ENCODE measurements around the gene IMPA2. TPM values are rescaled to one million over a fixed set of nuclear protein-coding genes. Genes with fewer than 3 reads are reported as not detected.

IMPA2 gene
- total and polyA plus RNA-seq, 4 experiments from 2014 or later = 4.9 to 9.8 (median 6.5) TPM

DNA sequence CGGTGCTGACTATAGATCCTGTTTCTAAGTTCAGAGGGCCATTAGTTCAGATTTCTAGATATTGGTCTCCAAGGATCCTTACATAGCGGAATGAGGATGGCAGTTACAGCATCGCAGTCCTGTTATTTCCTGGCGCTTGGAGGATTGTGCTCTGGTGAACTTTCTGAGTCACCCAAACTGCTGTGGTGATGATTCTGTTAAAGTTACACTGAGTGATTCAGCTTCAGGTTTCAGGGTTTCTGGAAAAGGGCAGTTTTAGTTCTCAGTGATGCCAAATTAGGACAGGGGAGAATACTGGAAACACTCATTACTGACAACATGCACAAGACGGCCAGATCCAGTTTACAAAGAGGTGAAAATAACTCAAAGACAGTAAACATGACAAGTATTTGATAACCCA is 60.3 kb downstream of the IMPA2 start:
- Histone ChIP-seq H3K4me3 (ENCODE audit: low read length in 2 of 2) (no peak overlapping the region), H3K27ac (ENCODE audit: low read depth, low read length) (no peak overlapping the region), H3K36me3 (ENCODE audit: insufficient read depth, low read length) (no peaks in the 10 kb centered on the region), H3K27me3 (ENCODE audit: insufficient read depth, low read length) (peaks cover 6% of the 10 kb centered on the region), H3K4me1 (ENCODE audit: insufficient read depth, low read length) (peaks cover 4% of the 10 kb centered on the region), H3K9me3 (ENCODE audit: control insufficient read depth in 1 of 2, low read length in 2 of 2) (no peaks in the 10 kb centered on the region)
- no peak for DNase-seq
- H3K27ac Mint-ChIP-seq = no peak overlapping the region
- CTCF ChIA-PET (ENCODE audit: partially characterized antibody) = interaction anchor here (8.4 kb wide), 1 partner anchor 102 kb away, joined by 132 read pairs; no protein-coding TSS in a partner anchor
- intact Hi-C loops (cut with micrococcal nuclease) = no loop called here
- H3K9me3 Mint-ChIP-seq = no peaks in the 10 kb centered on the region
- POLR2A ChIA-PET (ENCODE audit: partially characterized antibody) = no interaction called here
- no peaks in the 10 kb centered on the region for H3K36me3 Mint-ChIP-seq
- H3K4me3 Mint-ChIP-seq = no peak overlapping the region
- H3K4me1 Mint-ChIP-seq = peaks cover 0 to 4% (median under 1%) of the 10 kb centered on the region in 4 donors
- peaks cover 8 to 21% of the 10 kb centered on the region in 2 donors for H3K27me3 Mint-ChIP-seq

- Mint-ChIP-seq H3K27ac (no peak overlapping the region), H3K27me3 (peaks cover 3 to 17% of the 10 kb centered on the region in 2 donors), H3K36me3 (no peaks in the 10 kb centered on the region), H3K4me3 (no peak overlapping the region), H3K4me1 (peaks cover 0 to 1% (median 0%) of the 10 kb centered on the region in 4 donors), H3K9me3 (no peaks in the 10 kb centered on the region)
- intact Hi-C loops (cut with micrococcal nuclease) = no loop called here
- Histone ChIP-seq H3K4me3 (ENCODE audit: low read length in 2 of 2) (no peak overlapping the region), H3K36me3 (ENCODE audit: insufficient read depth, low read length) (no peaks in the 10 kb centered on the region), H3K9me3 (ENCODE audit: control insufficient read depth in 1 of 2, low read length in 2 of 2) (no peaks in the 10 kb centered on the region), H3K27ac (ENCODE audit: low read depth, low read length) (no peak overlapping the region), H3K27me3 (ENCODE audit: insufficient read depth, low read length) (no peaks in the 10 kb centered on the region), H3K4me1 (ENCODE audit: insufficient read depth, low read length) (no peaks in the 10 kb centered on the region)
- no peak for DNase-seq
- CTCF ChIA-PET (ENCODE audit: partially characterized antibody) = interaction anchor here (1.0 to 1.8 kb wide), 2 partner anchors 105 to 389 kb away, joined by 3 to 4 read pairs; no protein-coding TSS in a partner anchor
- POLR2A ChIA-PET (ENCODE audit: partially characterized antibody) = no interaction called here
Measured at GRCh38 chr18:12043811-12044210, 62.5 kb downstream of the IMPA2 start.

GRCh38 chr18:12044591-12044990 is 63.3 kb downstream of the IMPA2 start:
- CTCF ChIA-PET (ENCODE audit: partially characterized antibody) = no interaction called here
- intact Hi-C loops (cut with micrococcal nuclease) = no loop called here
- no peak for DNase-seq
- Mint-ChIP-seq H3K27me3 (peaks cover 3 to 18% of the 10 kb centered on the region in 2 donors), H3K4me1 (no peaks in the 10 kb centered on the region), H3K4me3 (no peak overlapping the region), H3K27ac (no peak overlapping the region), H3K9me3 (no peaks in the 10 kb centered on the region), H3K36me3 (no peaks in the 10 kb centered on the region)
- Histone ChIP-seq H3K27me3 (ENCODE audit: insufficient read depth, low read length) (no peaks in the 10 kb centered on the region), H3K36me3 (ENCODE audit: insufficient read depth, low read length) (no peaks in the 10 kb centered on the region), H3K4me1 (ENCODE audit: insufficient read depth, low read length) (no peaks in the 10 kb centered on the region), H3K27ac (ENCODE audit: low read depth, low read length) (no peak overlapping the region), H3K4me3 (ENCODE audit: low read length in 2 of 2) (no peak overlapping the region), H3K9me3 (ENCODE audit: control insufficient read depth in 1 of 2, low read length in 2 of 2) (no peaks in the 10 kb centered on the region)
- POLR2A ChIA-PET (ENCODE audit: partially characterized antibody) = no interaction called here

DNA sequence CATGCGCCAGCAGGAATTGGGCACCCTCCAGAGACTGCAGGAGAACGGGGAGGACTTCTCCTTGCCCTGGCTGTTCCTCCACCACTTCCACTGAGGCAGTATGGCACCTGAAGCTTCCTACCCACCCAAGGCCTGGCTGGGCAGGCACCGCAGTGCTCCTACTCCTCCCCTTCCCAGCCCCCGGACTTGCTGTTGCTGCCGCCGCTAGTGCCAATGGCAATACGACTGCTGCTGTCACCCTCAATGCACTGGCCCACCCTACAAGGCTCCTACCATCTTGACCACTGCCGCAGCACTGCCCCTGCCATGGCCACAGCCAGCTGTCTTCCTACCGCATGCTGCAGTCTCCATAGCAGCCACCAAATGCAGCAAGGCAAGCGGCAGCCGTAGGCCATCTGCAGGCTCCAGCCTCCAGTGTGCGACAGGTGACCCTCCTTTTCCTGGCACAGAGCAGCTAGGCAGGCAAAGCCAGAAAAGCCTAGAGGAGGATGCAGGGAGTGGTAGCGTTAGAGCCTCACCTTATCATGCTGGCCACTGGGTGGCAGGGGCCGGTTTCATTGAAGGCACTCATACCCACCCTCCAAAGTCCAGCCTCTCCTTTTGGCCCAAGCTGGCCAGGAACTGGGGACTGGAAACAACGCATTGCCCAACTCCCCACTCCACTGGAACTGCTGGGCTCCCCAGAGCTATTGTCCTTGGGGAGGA is 64.9 kb downstream of the IMPA2 start:
- H3K9me3 ChIP-seq (ENCODE audit: control insufficient read depth in 1 of 2, low read length in 2 of 2) = no peaks in the 10 kb centered on the region
- intact Hi-C loops (cut with micrococcal nuclease) = no loop called here
- Mint-ChIP-seq H3K36me3 (no peaks in the 10 kb centered on the region), H3K27me3 (peaks cover 3 to 15% of the 10 kb centered on the region in 2 donors), H3K4me3 (no peak overlapping the region), H3K27ac (no peak overlapping the region), H3K9me3 (no peaks in the 10 kb centered on the region), H3K4me1 (no peaks in the 10 kb centered on the region)
- H3K36me3 ChIP-seq (ENCODE audit: insufficient read depth, low read length) = no peaks in the 10 kb centered on the region
- CTCF ChIA-PET (ENCODE audit: partially characterized antibody) = no interaction called here
- no peaks in the 10 kb centered on the region for H3K27me3 ChIP-seq (ENCODE audit: insufficient read depth, low read length)
- POLR2A ChIA-PET (ENCODE audit: partially characterized antibody) = no interaction called here
- no peak overlapping the region for H3K4me3 ChIP-seq (ENCODE audit: low read length in 2 of 2)
- DNase-seq = no peak
- no peaks in the 10 kb centered on the region for H3K4me1 ChIP-seq (ENCODE audit: insufficient read depth, low read length)
- H3K27ac ChIP-seq (ENCODE audit: low read depth, low read length) = no peak overlapping the region

- Mint-ChIP-seq H3K4me3 (no peak overlapping the region), H3K36me3 (no peaks in the 10 kb centered on the region), H3K27me3 (peaks cover 1 to 15% of the 10 kb centered on the region in 2 donors), H3K4me1 (no peaks in the 10 kb centered on the region), H3K9me3 (no peaks in the 10 kb centered on the region), H3K27ac (no peak overlapping the region)
- CTCF ChIA-PET (ENCODE audit: partially characterized antibody) = no interaction called here
- intact Hi-C loops (cut with micrococcal nuclease) = no loop called here
- POLR2A ChIA-PET (ENCODE audit: partially characterized antibody) = no interaction called here
- no peaks in the 10 kb centered on the region for H3K27me3 ChIP-seq (ENCODE audit: insufficient read depth, low read length)
- no peaks in the 10 kb centered on the region for H3K36me3 ChIP-seq (ENCODE audit: insufficient read depth, low read length)
- H3K4me3 ChIP-seq (ENCODE audit: low read length in 2 of 2) = no peak overlapping the region
- no peaks in the 10 kb centered on the region for H3K9me3 ChIP-seq (ENCODE audit: control insufficient read depth in 1 of 2, low read length in 2 of 2)
- no peak overlapping the region for H3K27ac ChIP-seq (ENCODE audit: low read depth, low read length)
- DNase-seq = no peak
- no peaks in the 10 kb centered on the region for H3K4me1 ChIP-seq (ENCODE audit: insufficient read depth, low read length)
Measured at GRCh38 chr18:12046751-12047335, 65.5 kb downstream of the IMPA2 start.

DNA sequence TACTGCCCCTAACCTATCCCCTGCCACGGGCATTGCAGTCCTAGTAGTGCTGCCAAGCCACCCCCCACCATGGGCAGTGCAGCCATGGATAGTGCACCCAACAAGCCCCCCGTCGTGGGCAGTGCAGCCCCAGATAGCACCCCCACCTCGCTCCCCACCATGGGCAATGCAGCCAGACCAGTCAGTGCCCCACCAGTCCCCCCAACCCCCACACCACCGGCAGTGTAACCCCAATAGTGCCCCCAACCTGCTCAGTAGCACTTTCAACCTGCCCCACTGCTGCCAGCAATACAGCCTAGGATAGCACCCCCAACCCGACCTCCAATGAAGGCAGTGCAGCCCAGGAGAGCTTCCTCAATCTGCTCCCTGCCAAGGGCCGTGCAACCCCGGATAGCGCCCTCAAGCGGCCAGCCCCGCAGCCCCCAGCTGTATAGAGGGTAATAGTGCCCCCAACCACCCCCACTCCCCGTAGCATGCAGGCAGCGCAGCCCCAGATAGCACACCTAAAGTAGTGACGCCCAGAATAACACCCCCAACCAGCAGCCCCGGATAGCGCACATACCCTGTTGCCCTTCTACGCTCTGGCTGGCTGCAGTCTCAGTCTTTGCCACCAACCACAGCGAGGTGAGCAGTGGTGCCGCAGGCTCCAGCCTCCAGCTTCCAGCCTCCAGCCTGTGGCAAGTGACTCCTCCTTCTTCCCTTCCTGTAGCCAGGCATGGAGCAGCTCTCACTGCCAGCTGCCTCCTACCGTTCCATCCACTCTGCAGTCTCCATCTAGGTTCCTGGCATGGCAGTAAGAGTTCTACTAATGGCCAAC is 66.9 kb downstream of the IMPA2 start:
- Mint-ChIP-seq H3K27me3 (peaks cover 3 to 8% of the 10 kb centered on the region in 2 donors), H3K4me1 (no peaks in the 10 kb centered on the region), H3K27ac (peak overlapping the region in 1 of 7 donors; percentile 58), H3K4me3 (no peak overlapping the region), H3K9me3 (no peaks in the 10 kb centered on the region), H3K36me3 (no peaks in the 10 kb centered on the region)
- no peak for DNase-seq
- intact Hi-C loops (cut with micrococcal nuclease) = no loop called here
- no peaks in the 10 kb centered on the region for H3K27me3 ChIP-seq (ENCODE audit: insufficient read depth, low read length)
- no peak overlapping the region for H3K27ac ChIP-seq (ENCODE audit: low read depth, low read length)
- no peaks in the 10 kb centered on the region for H3K36me3 ChIP-seq (ENCODE audit: insufficient read depth, low read length)
- H3K4me1 ChIP-seq (ENCODE audit: insufficient read depth, low read length) = no peaks in the 10 kb centered on the region
- H3K9me3 ChIP-seq (ENCODE audit: control insufficient read depth in 1 of 2, low read length in 2 of 2) = no peaks in the 10 kb centered on the region
- no peak overlapping the region for H3K4me3 ChIP-seq (ENCODE audit: low read length in 2 of 2)
- ChIA-PET CTCF (ENCODE audit: partially characterized antibody) (interaction anchor here (1.4 kb wide), 1 partner anchor 9 kb away, joined by 11 read pairs; no protein-coding TSS in a partner anchor), POLR2A (ENCODE audit: partially characterized antibody) (no interaction called here)

- ChIA-PET CTCF (ENCODE audit: partially characterized antibody) (interaction anchor here (1.4 to 1.6 kb wide), 2 partner anchors 10 to 111 kb away, joined by 6 to 11 read pairs; no protein-coding TSS in a partner anchor), POLR2A (ENCODE audit: partially characterized antibody) (no interaction called here)
- H3K4me1 Mint-ChIP-seq = no peaks in the 10 kb centered on the region
- Histone ChIP-seq H3K27ac (ENCODE audit: low read depth, low read length) (no peak overlapping the region), H3K4me3 (ENCODE audit: low read length in 2 of 2) (no peak overlapping the region), H3K27me3 (ENCODE audit: insufficient read depth, low read length) (no peaks in the 10 kb centered on the region), H3K9me3 (ENCODE audit: control insufficient read depth in 1 of 2, low read length in 2 of 2) (no peaks in the 10 kb centered on the region), H3K4me1 (ENCODE audit: insufficient read depth, low read length) (no peaks in the 10 kb centered on the region), H3K36me3 (ENCODE audit: insufficient read depth, low read length) (no peaks in the 10 kb centered on the region)
- intact Hi-C loops (cut with micrococcal nuclease) = no loop called here
- no peak overlapping the region for H3K4me3 Mint-ChIP-seq
- peaks cover 6 to 9% of the 10 kb centered on the region in 2 donors for H3K27me3 Mint-ChIP-seq
- DNase-seq = no peak
- no peaks in the 10 kb centered on the region for H3K9me3 Mint-ChIP-seq
- H3K27ac Mint-ChIP-seq = peak overlapping the region in 1 of 7 donors; percentile 58
- no peaks in the 10 kb centered on the region for H3K36me3 Mint-ChIP-seq
Measured at GRCh38 chr18:12048827-12049175, 67.5 kb downstream of the IMPA2 start.
